ENCODE data around the gene TBC1D32.
"Not testable (repeated sequence)": the region's sequence is repeated elsewhere in the genome, so short reads cannot be mapped to it uniquely, and the experiment has no call there.

Gene TBC1D32

GRCh38 chr6:121213341-121213740 lies 120.9 kb downstream of the TBC1D32 start:
- not testable (repeated sequence) for DNase-seq (ENCODE audit: low read depth)

GRCh38 chr6:121210943-121211342 lies 123.3 kb downstream of the TBC1D32 start:
- DNase-seq (ENCODE audit: low read depth) = no peak

GRCh38 chr6:121205569-121205968 lies 128.7 kb downstream of the TBC1D32 start:
- DNase-seq (ENCODE audit: low read depth) = no peak

GRCh38 chr6:121201105-121201504 lies 133.2 kb downstream of the TBC1D32 start:
- no peak for DNase-seq (ENCODE audit: low read depth)

GRCh38 chr6:121196042-121196441 lies 138.2 kb downstream of the TBC1D32 start:
- DNase-seq (ENCODE audit: low read depth) = not testable (repeated sequence)

- DNase-seq (ENCODE audit: low read depth) = no peak
Observed at GRCh38 chr6:121190122-121190521, 144.2 kb downstream of the TBC1D32 start.

GRCh38 chr6:121188356-121188755 lies 145.9 kb downstream of the TBC1D32 start:
- no peak for DNase-seq (ENCODE audit: low read depth)

- no peak for DNase-seq (ENCODE audit: low read depth)
Observed at GRCh38 chr6:121187833-121188200, 146.5 kb downstream of the TBC1D32 start.

- DNase-seq (ENCODE audit: low read depth) = no peak
Observed at GRCh38 chr6:121187200-121187832, 147.0 kb downstream of the TBC1D32 start.

GRCh38 chr6:121183742-121184141 lies 150.5 kb downstream of the TBC1D32 start:
- DNase-seq (ENCODE audit: low read depth) = no peak

- no peak for DNase-seq (ENCODE audit: low read depth)
Observed at GRCh38 chr6:121175827-121176226, 158.5 kb downstream of the TBC1D32 start.

- not testable (repeated sequence) for DNase-seq (ENCODE audit: low read depth)
Observed at GRCh38 chr6:121172451-121172850, 161.8 kb downstream of the TBC1D32 start.

- DNase-seq (ENCODE audit: low read depth) = no peak
Observed at GRCh38 chr6:121171879-121172278, 162.4 kb downstream of the TBC1D32 start.

GRCh38 chr6:121161886-121162285 lies 172.4 kb downstream of the TBC1D32 start:
- DNase-seq (ENCODE audit: low read depth) = no peak

GRCh38 chr6:121160276-121160675 lies 174.0 kb downstream of the TBC1D32 start:
- no peak for DNase-seq (ENCODE audit: low read depth)

- DNase-seq (ENCODE audit: low read depth) = no peak
Observed at GRCh38 chr6:121158891-121159290, 175.4 kb downstream of the TBC1D32 start.

- DNase-seq (ENCODE audit: low read depth) = no peak
Observed at GRCh38 chr6:121158438-121158837, 175.8 kb downstream of the TBC1D32 start.

GRCh38 chr6:121157906-121158305 lies 176.4 kb downstream of the TBC1D32 start:
- peak; percentile 10 for DNase-seq (ENCODE audit: low read depth)

- DNase-seq (ENCODE audit: low read depth) = no peak
Observed at GRCh38 chr6:121143476-121143875, 190.8 kb downstream of the TBC1D32 start.

GRCh38 chr6:121142093-121142492 lies 192.2 kb downstream of the TBC1D32 start:
- no peak for DNase-seq (ENCODE audit: low read depth)

GRCh38 chr6:121135425-121135824 lies 198.9 kb downstream of the TBC1D32 start:
- no peak for DNase-seq (ENCODE audit: low read depth)

GRCh38 chr6:121134922-121135321 lies 199.4 kb downstream of the TBC1D32 start:
- no peak for DNase-seq (ENCODE audit: low read depth)

GRCh38 chr6:121124600-121124999 lies 209.7 kb downstream of the TBC1D32 start:
- no peak for DNase-seq (ENCODE audit: low read depth)

- no peak for DNase-seq (ENCODE audit: low read depth)
Observed at GRCh38 chr6:121112356-121112755, 221.9 kb downstream of the TBC1D32 start.

All from GM04503 (cell line).